ENCODE data around the gene FEM1B.

The FEM1B gene

DNA sequence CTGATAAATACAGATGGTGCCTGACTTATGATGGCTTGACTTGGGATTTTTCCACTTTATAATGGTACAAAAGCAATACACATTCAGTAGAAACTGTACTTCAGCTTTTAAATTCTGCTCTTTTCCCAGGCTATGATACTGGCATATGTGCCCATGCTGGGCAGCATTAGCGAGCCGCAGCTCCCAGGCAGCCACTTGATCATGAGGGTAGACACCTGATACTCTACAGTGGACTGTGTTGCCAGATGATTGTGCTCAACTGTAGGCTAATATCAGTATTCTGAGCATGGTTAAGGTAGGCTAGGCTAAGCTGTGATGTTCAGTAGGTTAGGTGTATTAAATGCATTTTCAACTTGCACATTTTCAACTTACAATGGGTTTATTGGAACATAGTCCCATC is 17.7 kb upstream of the FEM1B start:
- no peak for DNase-seq (ENCODE audit: low read depth, low spot score)

GRCh38 chr15:68261241-68261640 is 16.3 kb upstream of the FEM1B start:
- DNase-seq (ENCODE audit: low read depth, low spot score), result no peak

- no peak for DNase-seq (ENCODE audit: low read depth, low spot score)
Measured at GRCh38 chr15:68261980-68262379, 15.6 kb upstream of the FEM1B start.

DNA sequence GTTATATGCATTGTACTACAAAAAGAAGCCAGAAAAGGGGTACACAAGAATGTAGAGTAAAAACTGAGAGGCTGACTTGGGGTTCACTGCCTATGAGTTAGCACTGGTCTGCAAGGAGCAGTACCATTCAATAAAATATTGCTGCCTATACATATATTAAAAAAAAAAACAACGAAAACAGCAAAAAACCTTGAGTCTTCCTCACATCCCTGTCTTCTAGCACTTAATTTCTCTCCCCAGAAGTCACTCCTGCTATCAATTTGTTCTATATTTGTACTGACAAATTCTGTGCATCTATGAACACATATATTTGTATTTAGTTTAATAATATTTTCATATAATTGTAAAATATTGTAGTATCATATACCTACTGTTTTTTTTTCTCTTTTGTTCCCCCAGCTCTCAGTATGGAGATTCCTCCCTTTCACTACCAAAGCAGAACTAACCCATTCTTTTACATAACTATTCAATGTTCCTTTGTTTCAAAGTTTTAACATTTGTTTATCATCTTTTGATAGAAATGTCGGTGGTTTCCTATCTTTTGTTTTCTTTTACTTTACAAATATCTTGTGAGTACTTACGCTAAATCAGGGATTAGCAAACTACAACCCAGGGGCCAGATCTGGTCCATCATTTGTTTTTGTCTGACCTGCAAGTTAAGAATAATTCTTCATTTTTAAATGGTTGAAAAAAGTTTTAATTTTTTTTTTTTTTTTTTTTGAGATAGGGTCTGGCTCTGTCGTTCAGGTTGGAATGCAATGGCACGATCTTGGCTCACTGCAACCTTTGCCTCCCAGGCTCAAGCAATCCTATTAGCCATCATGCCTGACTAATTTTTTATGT is 14.8 kb upstream of the FEM1B start:
- DNase-seq (ENCODE audit: low read depth, low spot score), result no peak

DNA sequence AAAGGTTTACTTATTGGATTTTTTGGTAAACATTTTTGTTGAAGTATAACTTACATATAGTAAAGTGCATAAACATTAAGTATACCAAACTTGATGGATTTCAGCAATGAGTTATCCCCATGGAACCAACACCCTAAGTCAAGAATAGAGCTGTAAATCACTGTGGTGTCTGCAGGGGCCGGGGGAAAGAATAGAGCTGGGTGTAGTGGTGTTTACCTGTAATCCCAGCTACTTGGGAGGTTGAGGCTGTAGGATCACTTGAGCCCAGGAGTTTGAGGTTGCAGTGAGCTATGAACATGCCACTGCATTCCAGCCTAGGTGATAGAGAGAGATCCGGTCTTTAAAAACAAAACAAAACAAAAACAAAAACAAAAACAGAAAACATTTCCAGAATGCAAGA is 13.3 kb upstream of the FEM1B start:
- DNase-seq (ENCODE audit: low read depth, low spot score), result no peak

DNA sequence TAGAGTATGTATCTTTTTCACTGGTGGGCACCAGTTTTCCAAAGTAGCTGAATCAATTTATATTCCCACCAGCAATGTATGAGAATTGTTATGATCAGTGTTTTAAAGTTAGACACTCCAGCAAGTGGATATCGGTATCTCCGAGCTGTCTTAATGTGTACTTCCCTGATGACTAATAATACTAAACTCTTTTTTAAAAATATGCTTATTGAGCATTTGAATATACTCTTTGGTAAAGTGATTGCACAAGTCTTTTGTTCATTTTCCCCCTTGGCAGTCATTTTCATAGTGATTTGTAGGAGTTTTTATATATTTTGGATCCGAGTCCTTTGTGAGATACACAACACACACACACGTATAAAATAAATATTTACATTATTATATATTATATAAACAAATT is 12.5 kb upstream of the FEM1B start:
- no peak for DNase-seq (ENCODE audit: low read depth, low spot score)

- DNase-seq (ENCODE audit: low read depth, low spot score), result no peak
Measured at GRCh38 chr15:68265674-68266073, 11.9 kb upstream of the FEM1B start.

GRCh38 chr15:68268405-68268804 is 9.1 kb upstream of the FEM1B start:
- no peak for DNase-seq (ENCODE audit: low read depth, low spot score)

DNA sequence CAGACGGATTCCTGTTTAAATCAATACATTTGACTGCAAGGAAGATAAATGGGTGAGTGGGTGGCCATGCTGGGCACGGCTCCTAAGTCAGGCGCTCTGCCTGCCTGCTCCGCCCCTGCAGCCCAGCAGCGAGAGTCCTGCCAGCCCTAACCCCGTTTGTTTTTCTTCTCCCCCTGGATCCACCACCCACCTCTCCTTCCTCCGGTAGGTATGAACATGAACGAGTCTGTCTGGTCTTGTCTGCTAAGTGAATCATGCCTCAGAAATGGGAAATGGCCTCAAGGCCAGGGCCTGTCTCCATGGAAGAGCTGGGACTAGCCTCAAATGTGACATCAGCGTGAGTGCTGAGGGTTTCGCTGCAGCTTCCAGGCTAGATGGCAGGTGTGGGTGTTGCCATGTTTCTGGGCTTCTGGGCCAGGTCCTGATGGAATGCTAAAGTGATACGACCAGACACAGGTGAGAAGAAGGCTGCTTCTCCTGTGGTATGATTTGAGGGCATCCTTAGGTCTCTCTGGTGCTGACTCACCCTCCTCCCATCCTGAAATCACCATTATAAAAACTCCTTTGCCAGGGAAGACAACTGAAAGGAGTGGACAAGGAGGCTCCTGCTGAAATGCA is 5.6 kb upstream of the FEM1B start:
- no peak for DNase-seq (ENCODE audit: low read depth, low spot score)

- DNase-seq (ENCODE audit: low read depth, low spot score), result no peak
Measured at GRCh38 chr15:68272721-68273271, 4.7 kb upstream of the FEM1B start.

DNA sequence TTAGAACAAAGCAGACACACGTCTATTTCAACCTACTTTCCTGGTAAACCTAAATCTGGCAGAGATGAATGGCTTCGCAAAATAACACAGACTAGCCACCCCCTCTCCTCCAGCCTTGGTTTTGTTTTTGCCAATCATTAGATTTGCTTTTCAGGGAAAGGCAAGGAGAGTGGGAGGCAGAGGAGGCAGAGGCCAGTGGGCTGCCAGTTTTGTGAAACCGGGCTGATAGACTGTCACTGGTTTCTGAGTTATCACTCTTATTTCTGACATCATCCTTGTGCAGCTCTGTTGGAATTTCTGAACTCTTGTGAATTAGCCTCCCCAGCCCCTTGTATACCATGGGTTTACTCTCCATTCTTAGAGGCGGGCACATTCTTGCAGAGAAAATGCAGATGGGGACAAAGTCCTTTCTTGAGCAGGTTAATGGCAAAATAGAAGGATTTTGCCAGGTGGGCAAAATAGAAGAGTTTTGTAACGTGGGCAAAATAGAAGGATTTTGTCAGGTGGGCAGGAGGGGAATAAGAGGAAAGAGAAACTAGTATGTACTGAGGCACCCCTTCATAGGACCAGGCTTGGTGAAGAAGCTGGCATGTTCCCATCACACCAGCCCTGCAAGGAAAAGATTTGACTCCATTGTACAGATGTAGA is 3.2 kb upstream of the FEM1B start:
- DNase-seq (ENCODE audit: low read depth, low spot score), result no peak

GRCh38 chr15:68275165-68275746 is 2.3 kb upstream of the FEM1B start:
- DNase-seq (ENCODE audit: low read depth, low spot score), result no peak

DNA sequence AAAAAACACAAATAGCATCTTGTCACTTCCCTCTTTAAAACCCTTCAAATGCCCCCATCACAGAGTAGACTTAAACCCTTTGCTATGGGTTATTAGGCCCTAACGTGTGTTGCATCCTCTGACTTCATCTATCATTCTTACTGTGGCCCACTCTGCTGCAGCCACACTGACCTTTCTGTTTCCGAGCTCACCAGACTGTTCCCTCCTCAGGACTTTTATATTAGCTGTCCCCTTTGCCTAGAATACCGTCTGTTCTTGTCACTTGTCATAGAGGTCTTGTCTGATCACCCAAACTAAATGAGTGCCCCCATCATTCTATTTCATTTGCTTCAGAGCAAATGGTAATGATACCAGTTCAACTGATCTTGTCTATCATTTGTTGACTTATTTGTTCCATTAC is 877 bp upstream of the FEM1B start:
- no peak for DNase-seq (ENCODE audit: low read depth, low spot score)

DNA sequence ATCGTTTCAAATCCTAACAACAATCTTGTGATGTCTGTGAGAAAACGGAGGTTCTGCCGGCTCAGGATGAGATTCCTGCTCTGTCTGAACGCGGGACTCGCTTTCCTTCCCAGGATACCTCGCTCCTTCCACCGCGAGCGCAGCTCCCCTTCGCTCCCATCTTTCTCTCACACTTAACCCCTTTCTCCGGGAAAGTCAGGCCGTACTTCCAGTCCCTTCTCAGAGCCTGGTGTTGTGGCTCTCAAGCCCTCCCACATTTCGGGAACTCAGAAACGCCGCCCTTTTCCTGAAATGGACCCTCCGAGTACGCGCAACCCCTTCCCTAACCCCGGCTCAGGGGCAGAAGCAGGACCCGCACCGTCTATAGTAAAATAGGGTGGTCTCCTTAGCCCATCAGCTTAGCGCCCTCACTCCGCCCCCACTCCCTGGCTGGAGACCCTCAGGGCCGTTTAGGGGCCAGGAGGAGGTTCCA is 378 bp upstream of the FEM1B start:
- DNase-seq (ENCODE audit: low read depth, low spot score), result no peak

DNA sequence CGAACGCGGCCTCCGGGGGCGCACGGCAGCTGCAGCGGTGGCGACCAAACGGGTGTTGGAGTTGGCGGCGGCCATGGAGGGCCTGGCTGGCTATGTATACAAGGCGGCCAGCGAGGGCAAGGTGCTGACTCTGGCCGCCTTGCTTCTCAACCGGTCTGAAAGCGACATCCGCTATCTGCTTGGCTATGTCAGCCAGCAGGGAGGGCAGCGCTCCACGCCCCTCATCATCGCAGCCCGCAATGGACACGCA is 725 bp downstream of the FEM1B start:
- no peak for DNase-seq (ENCODE audit: low read depth, low spot score)

DNA sequence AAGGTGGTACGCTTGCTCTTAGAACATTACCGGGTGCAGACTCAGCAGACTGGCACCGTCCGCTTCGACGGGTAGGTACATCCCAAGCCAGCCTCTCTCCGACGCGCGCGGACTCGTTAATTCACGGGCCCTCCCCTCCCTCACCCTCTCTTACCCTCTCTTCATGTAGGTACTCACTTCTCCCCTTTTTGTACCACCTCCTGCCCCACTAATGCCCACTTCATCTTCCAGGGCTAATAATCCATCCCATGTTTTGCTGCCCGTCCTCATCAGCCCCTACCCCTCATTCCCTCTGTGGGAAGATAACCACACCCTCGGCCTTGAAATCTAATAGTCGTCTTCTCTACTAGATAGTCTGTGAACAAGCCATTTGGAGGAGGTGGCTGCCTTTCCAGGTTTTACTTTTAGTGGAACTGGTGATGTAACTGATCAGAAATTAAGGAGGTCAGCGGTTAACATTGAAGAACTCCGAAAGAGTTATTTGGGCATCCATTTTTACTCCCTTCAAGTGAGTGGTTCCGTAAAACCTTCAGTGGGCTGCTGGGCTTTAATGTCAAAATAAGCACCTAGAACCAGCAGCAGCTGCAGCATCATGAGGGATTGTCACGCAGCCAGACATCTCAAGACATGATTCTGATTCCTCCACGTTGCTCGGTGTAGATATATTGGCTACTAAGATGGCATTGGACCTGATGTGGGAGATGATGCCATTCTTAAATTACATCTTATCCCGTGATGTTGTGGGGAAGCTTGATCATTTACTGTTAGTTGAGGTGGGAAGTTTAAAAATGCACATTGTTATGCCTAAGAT is 1.3 kb downstream of the FEM1B start:
- DNase-seq (ENCODE audit: low read depth, low spot score), result no peak

- DNase-seq (ENCODE audit: low read depth, low spot score), result no peak
Measured at GRCh38 chr15:68279779-68280753, 2.5 kb downstream of the FEM1B start.

DNA sequence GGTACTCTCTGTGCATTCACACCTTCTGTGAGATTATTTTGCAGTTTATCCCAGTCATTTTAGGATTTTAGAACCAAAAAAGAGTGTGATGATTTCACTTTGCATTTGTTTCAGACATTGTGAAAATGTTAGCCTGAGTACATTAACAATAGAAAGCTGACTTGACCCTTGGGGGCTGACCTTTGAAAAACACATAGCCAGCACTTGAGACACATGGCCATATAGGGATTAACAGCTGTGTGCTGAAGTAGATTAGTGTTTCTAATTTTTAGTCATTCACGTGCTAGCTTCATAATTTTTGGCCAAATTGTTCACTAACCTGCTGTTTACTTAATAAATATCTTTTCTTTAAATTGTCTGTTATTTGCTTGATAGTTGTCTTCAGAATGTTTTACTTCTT is 3.5 kb downstream of the FEM1B start:
- no peak for DNase-seq (ENCODE audit: low read depth, low spot score)

DNA sequence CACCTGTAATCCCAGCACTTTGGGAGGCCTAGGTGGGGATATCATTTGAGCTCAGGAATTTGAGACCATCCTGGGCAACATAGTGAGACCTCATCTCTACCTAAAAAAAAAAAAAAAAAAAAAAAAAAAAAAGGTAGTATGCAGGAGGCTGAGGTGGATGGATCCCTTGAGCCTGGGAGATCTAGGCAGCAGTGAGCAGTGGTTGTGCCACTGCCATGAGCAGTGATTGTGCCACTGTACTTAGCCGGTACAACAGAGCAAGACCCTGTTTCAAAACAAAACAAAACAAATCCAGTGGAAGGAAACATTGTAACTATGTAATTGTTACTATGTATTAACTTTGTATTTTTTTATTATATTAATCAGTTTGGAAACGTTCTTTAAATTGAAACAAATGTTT is 5.9 kb downstream of the FEM1B start:
- no peak for DNase-seq (ENCODE audit: low read depth, low spot score)

DNA sequence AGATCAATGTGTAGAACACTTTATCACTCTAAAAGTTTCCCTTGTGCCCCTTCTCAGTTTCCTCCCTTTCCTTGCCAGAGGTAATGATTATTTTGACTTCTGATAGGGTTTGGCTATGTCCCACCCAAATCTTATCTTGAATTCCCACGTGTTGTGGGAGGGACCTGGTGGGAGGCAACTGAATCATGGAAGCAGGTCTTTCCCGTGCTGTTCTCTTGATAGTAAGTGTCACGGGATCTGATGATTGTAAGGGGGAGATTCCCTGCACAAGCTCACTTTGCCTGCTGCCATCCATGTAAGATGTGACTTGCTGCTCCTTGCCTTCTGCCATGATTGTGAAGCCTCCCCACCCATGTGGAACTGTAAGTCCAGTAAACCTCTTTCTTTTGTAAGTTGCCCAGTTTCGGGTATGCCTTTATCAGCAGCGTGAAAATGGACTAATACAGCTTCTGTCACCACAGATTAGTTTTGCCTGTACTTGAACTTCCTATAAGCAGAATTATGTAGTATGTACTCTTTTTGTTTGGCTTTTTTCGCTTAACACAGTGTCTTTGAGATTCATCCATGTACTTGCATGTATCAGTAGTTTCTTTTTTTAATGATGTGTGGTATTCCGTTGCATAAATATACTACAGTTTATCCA is 7.2 kb downstream of the FEM1B start:
- no peak for DNase-seq (ENCODE audit: low read depth, low spot score)
